Endothelial cell of umbilical vein (primary cell): ENCODE data around the gene NECTIN4. TPM values are rescaled to one million over a fixed set of nuclear protein-coding genes. Genes with fewer than 3 reads are reported as not detected.

Experiments
- BruUV-seq: library from RNA; stranded (reverse); fragments of 400-500 nt; replicated peaks from 2 replicates; lab custom pipeline; 2021; lab: Mats Ljungman, UMichigan
- CTCF ChIA-PET: fragments of 300-600, 350-600 bp; sonication (Branson Sonifier 250); formaldehyde crosslinking; loops from one replicate; lab custom pipeline; 2021; ENCODE audit warnings: antibody characterized with exemption, inconsistent platforms; lab: Charles Lee
- POLR2A ChIA-PET: fragments of 300-600, 350-600 bp; sonication (Branson Sonifier 250); formaldehyde crosslinking; loops from one replicate; lab custom pipeline; 2021; ENCODE audit warnings: antibody characterized with exemption, inconsistent platforms; lab: Charles Lee
- DNase-seq: peaks from one replicate; pipeline ENCODE4 v3.0.0-alpha.2; 2011; ENCODE audit warnings: low read depth, low spot score
- FAIRE-seq: peaks from 2 replicates; lab custom pipeline; 2011; peaks lifted over from hg19 to GRCh38; lab: Jason Lieb, UNC
- H2AFZ ChIP-seq: 2 replicates; pipeline ENCODE4 v1.6.0; 2012; ENCODE audit warnings: low read depth, low read length, control low read depth, inconsistent platforms
- H3K27ac ChIP-seq: 2 replicates; pipeline ENCODE4 v1.5.1; 2011; ENCODE audit warnings: low read depth, mild to moderate bottlenecking, control low read depth, low read length, moderate library complexity; ENCODE audit not compliant: insufficient read depth
- H3K27me3 ChIP-seq, 2 experiments: 2 replicates each; pipeline versions ENCODE4 v1.6.0 to v1.6.1; 2011; ENCODE audit warnings: low read length in 2 of 2, mixed read lengths in 1 of 2; ENCODE audit not compliant: control insufficient read depth in 2 of 2, insufficient read depth in 2 of 2
- H3K36me3 ChIP-seq, 2 experiments: 2 replicates in 1 of 2; 3 replicates in 1 of 2; pipeline ENCODE4 v1.5.1; 2011; ENCODE audit warnings: low read length in 2 of 2, mild to moderate bottlenecking in 1 of 2, moderate library complexity in 1 of 2; ENCODE audit not compliant: control insufficient read depth in 2 of 2, insufficient read depth in 2 of 2; ENCODE audit errors: extremely low read depth in 1 of 2
- H3K4me1 ChIP-seq: 3 replicates; pipeline ENCODE4 v1.5.1; 2011; ENCODE audit warnings: mild to moderate bottlenecking, low read length; ENCODE audit not compliant: control insufficient read depth, insufficient read depth; ENCODE audit errors: extremely low read depth
- H3K4me2 ChIP-seq: 2 replicates; pipeline ENCODE4 v1.6.1; 2011; ENCODE audit warnings: low read length, control low read depth, mixed read lengths; ENCODE audit not compliant: insufficient read depth
- H3K4me3 ChIP-seq, 3 experiments: fragments of 200-600 bp in 1 of 3; sonication (generic), shearing (Covaris generic) in 1 of 3; replicated peaks in 1 of 3; 2 replicates each; pipeline ENCODE4 v1.5.1; 2011 to 2016; ENCODE audit warnings: control low read depth in 3 of 3, low read length in 3 of 3, mild to moderate bottlenecking in 2 of 3, inconsistent platforms in 1 of 3, low read depth in 1 of 3, moderate library complexity in 1 of 3; ENCODE audit not compliant: insufficient read depth in 1 of 3
- H3K79me2 ChIP-seq: 2 replicates; pipeline ENCODE4 v1.6.0; 2012; ENCODE audit warnings: low read length, inconsistent platforms; ENCODE audit not compliant: control insufficient read depth, insufficient read depth
- H3K9ac ChIP-seq: replicated peaks from 2 replicates; pipeline ENCODE3; 2011; ENCODE audit warnings: low read length, control low read depth; ENCODE audit not compliant: insufficient read depth; ENCODE audit errors: extremely low read depth
- H3K9me1 ChIP-seq: replicated peaks from 3 replicates; pipeline ENCODE4 v1.6.0; 2011; ENCODE audit warnings: mild to moderate bottlenecking, low read length; ENCODE audit not compliant: control insufficient read depth, insufficient read depth; ENCODE audit errors: extremely low read depth
- H3K9me3 ChIP-seq: replicated peaks from 2 replicates; pipeline ENCODE4 v1.5.1; 2012; ENCODE audit warnings: low read length, inconsistent platforms; ENCODE audit not compliant: control insufficient read depth, insufficient read depth
- H4K20me1 ChIP-seq: replicated peaks from 2 replicates; pipeline ENCODE3; 2011; ENCODE audit warnings: mild to moderate bottlenecking, low read length; ENCODE audit not compliant: control insufficient read depth, insufficient read depth; ENCODE audit errors: extremely low read depth
- EZH2 ChIP-seq: IDR thresholded peaks from 2 replicates; pipeline ENCODE4 v1.6.1; 2012; ENCODE audit warnings: borderline replicate concordance, low read depth, mild to moderate bottlenecking, moderate library complexity, low read length, inconsistent platforms; ENCODE audit not compliant: severe bottlenecking
- FOS ChIP-seq: IDR thresholded peaks from 2 replicates; pipeline ENCODE4 v1.6.1; 2011; ENCODE audit warnings: mild to moderate bottlenecking, low read length, moderate library complexity, borderline replicate concordance; ENCODE audit not compliant: insufficient read depth
- GATA2 ChIP-seq: IDR thresholded peaks from 2 replicates; pipeline ENCODE4 v1.7.0; 2011; ENCODE audit warnings: low read depth, mild to moderate bottlenecking, moderate library complexity, mixed read lengths, low read length; ENCODE audit not compliant: insufficient read length, insufficient read depth
- JUN ChIP-seq: IDR thresholded peaks from 2 replicates; pipeline ENCODE4 v1.6.1; 2011; ENCODE audit warnings: borderline replicate concordance, low read depth; ENCODE audit not compliant: insufficient read length, insufficient read depth
- MYC ChIP-seq: IDR thresholded peaks from one replicate; pipeline ENCODE4 v1.6.1; 2011; ENCODE audit warnings: mild to moderate bottlenecking, low read depth, low read length
- POLR2A ChIP-seq: IDR thresholded peaks from 2 replicates; pipeline ENCODE4 v1.6.1; 2012; ENCODE audit warnings: low read depth, mild to moderate bottlenecking, control low read depth, low read length
- POLR2AphosphoS5 ChIP-seq: IDR thresholded peaks from 2 replicates; pipeline ENCODE4 v1.6.1; 2012; ENCODE audit warnings: low read depth, mild to moderate bottlenecking, control low read depth, low read length, moderate library complexity; ENCODE audit not compliant: insufficient read depth
- dilution Hi-C: fragments of 300-500 bp; cut with MboI; formaldehyde crosslinking; loops from one replicate; pipeline ENCODE4 v1.15.0; 2019; ENCODE audit warnings: low sequenced_read_pairs; ENCODE audit not compliant: extremely low pct_ligation_motif_present
- intact Hi-C: fragments of 100-400 bp; cut with micrococcal nuclease; formaldehyde crosslinking; loops from one replicate; pipeline ENCODE4 v1.10.0; 2022
- polyA plus RNA-seq, 4 experiments: library from polyadenylated mRNA; depleted of rRNA in 3 of 4; stranded (reverse) in 3 of 4; unstranded in 1 of 4; fragments of >200 nt; gene quantifications; 2 replicates each; pipeline versions ENCODE4 v1.2.1 to v1.2.3, GENCODE V29; 2011 to 2012; ENCODE audit warnings: missing spikeins in 1 of 4
- total RNA-seq: library from RNA; stranded (reverse); gene quantifications from 2 replicates; pipeline ENCODE4 v1.2.3, GENCODE V29; 2021
- TF ChIP-seq, protein P1 (sequence below), 2 donors: IDR thresholded peaks; 1 replicate in 1 of 2; 2 replicates in 1 of 2; pipeline ENCODE4 v1.5.1; 2011; ENCODE audit warnings: low read length in 2 of 2, mild to moderate bottlenecking in 2 of 2, moderate library complexity in 2 of 2, control low read depth in 1 of 2, inconsistent platforms in 1 of 2, low read depth in 1 of 2; ENCODE audit not compliant: insufficient read depth in 1 of 2; ENCODE audit errors: extremely low read depth in 1 of 2
- TF ChIP-seq, protein P2 (sequence below): IDR thresholded peaks from 2 replicates; pipeline ENCODE4 v1.6.1; 2011; ENCODE audit not compliant: insufficient read depth, insufficient read length

The NECTIN4 gene
- total and polyA plus RNA-seq, 2 donors (not counting 3 experiments of a cell fraction or from before 2014, with no cell fraction given) = 0.15 to 0.58 TPM

DNA sequence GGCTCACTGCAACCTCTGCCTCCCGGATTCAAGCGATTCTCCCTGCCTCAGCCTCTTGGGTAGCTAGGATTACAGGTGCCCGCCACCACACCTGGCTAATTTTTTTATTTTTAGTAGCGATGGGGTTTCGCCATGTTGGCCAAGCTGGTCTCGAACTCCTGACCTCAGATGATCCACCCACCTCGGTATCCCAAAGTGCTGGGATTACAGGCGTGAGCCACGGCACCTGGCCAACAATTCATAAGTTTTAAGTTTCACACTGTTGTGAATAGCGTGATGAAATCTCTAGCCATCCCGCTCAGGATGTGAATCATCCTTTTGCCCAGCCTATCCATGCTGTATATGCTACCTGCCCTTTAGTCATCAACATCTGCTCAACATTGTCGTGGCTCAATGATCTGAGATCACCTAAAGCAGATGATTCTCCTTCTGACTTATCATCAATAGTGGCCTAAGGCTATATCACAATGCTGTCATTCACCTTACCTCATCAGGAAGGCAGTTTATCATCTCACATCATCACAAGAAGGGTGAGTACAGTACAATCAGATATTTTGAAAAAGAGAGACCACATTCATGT, 25.9 kb upstream of the NECTIN4 start:
- BruUV-seq = no TSS peak
- no peak overlapping the region for H2AFZ ChIP-seq
- no peaks in the 10 kb centered on the region for H4K20me1 ChIP-seq
- peak overlapping the region; percentile 65 for H3K27ac ChIP-seq
- H3K79me2 ChIP-seq = peaks cover 79% of the 10 kb centered on the region
- no peak overlapping the region for H3K9ac ChIP-seq
- no peaks in the 10 kb centered on the region for H3K27me3 ChIP-seq
- dilution Hi-C loops = no loop called here
- intact Hi-C loops = loop anchor here (5.0 kb wide), 1 partner anchor 197 kb away; the partner anchor contains the start of gene SDHC
- ChIA-PET CTCF (interaction anchor here (1.1 kb wide), 1 partner anchor 11 kb away, joined by 3 read pairs; no protein-coding TSS in a partner anchor), POLR2A (no interaction called here)
- H3K9me1 ChIP-seq = no peaks in the 10 kb centered on the region
- H3K36me3 ChIP-seq = no peaks in the 10 kb centered on the region
- peaks cover 48% of the 10 kb centered on the region for H3K4me1 ChIP-seq
- TF ChIP-seq POLR2A = no peak
- TF ChIP-seq, protein P1, sequence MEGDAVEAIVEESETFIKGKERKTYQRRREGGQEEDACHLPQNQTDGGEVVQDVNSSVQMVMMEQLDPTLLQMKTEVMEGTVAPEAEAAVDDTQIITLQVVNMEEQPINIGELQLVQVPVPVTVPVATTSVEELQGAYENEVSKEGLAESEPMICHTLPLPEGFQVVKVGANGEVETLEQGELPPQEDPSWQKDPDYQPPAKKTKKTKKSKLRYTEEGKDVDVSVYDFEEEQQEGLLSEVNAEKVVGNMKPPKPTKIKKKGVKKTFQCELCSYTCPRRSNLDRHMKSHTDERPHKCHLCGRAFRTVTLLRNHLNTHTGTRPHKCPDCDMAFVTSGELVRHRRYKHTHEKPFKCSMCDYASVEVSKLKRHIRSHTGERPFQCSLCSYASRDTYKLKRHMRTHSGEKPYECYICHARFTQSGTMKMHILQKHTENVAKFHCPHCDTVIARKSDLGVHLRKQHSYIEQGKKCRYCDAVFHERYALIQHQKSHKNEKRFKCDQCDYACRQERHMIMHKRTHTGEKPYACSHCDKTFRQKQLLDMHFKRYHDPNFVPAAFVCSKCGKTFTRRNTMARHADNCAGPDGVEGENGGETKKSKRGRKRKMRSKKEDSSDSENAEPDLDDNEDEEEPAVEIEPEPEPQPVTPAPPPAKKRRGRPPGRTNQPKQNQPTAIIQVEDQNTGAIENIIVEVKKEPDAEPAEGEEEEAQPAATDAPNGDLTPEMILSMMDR (IDR thresholded peaks at IDR 0.05; ENCODE audit: extremely low read depth in 1 of 2, insufficient read depth in 1 of 2, low read depth in 1 of 2, low read length in 2 of 2) = no peak
- TF ChIP-seq, protein P2, sequence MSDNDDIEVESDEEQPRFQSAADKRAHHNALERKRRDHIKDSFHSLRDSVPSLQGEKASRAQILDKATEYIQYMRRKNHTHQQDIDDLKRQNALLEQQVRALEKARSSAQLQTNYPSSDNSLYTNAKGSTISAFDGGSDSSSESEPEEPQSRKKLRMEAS = no peak
- peak; percentile 41 for TF ChIP-seq POLR2AphosphoS5
- peak; percentile 44 for TF ChIP-seq GATA2
- TF ChIP-seq MYC = peak; percentile 31
- TF ChIP-seq EZH2 = no peak
- TF ChIP-seq JUN = peak; percentile 80
- peak; percentile 47 for TF ChIP-seq FOS
- peak; percentile 79 for DNase-seq
- no peak overlapping the region for H3K4me3 ChIP-seq
- H3K9me3 ChIP-seq = no peaks in the 10 kb centered on the region
- peak overlapping the region; percentile 36 for H3K4me2 ChIP-seq
- peak; percentile 72 for FAIRE-seq
